Measurements from ENCODE around the gene SEMA5B. TPM values are rescaled to one million over a fixed set of nuclear protein-coding genes. Genes with fewer than 3 reads are reported as not detected.

Gene SEMA5B
- total and polyA plus RNA-seq, 2 donors (not counting 3 experiments of a cell fraction or from before 2014, with no cell fraction given): 0.07 TPM; not detected in 1

DNA sequence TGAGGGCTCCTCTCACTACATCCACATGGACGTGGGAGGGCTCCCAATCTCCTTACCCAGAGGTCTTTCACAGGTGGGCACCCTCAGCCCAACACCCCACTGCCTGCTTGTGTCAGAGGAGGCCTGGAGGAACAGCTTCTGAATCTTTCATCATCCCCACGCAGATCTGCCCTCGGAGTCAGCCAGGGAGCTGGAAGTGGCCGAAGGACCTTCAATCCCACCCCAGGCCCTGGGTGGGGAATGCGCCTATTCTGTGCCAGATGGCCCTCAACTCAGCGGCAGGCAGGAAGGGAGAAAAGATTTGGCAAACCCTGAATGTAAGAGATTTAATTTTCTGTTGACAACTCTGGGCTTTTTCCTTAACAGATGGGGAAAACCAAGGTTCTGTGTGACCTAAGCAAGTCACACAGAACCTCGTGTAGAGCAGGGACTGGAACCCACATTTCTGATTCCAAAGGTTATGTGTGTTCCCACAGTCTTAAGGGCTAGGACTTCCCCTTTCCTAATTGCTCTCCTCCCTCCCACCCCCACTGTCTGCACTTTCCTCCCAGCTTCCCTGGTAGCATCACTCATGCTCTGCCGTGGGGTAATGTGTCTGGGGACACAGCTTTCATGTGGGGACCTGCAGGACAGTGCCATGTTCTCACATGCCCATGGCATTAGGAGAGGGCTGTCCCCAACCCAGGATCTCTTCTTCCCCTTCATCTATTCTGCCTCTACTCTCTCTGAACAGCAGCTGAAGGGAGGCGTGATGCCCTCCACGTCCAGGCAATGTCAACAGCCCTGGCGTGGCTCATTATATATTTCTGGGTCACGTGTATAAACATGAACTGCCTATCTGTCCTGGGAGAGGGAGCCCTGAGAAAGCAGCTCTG, 98.1 kb downstream of the SEMA5B start:
- Histone ChIP-seq H2AFZ (ENCODE audit: low read depth, low read length) (no peak overlapping the region), H3K9me3 (replicated peaks; ENCODE audit: control insufficient read depth, insufficient read depth, low read length) (no peaks in the 10 kb centered on the region), H3K79me2 (ENCODE audit: control insufficient read depth, insufficient read depth, low read length) (no peaks in the 10 kb centered on the region), H3K4me1 (ENCODE audit: control insufficient read depth, extremely low read depth, insufficient read depth, low read length) (no peaks in the 10 kb centered on the region), H3K27ac (ENCODE audit: insufficient read depth, low read depth, low read length) (no peak overlapping the region), H4K20me1 (replicated peaks; ENCODE audit: control insufficient read depth, extremely low read depth, insufficient read depth, low read length) (no peaks in the 10 kb centered on the region), H3K9ac (replicated peaks; ENCODE audit: extremely low read depth, insufficient read depth, low read length) (no peak overlapping the region), H3K36me3 (ENCODE audit: control insufficient read depth in 2 of 2, extremely low read depth in 1 of 2, insufficient read depth in 2 of 2, low read length in 2 of 2) (no peaks in the 10 kb centered on the region), H3K4me2 (ENCODE audit: insufficient read depth, low read length) (no peak overlapping the region), H3K4me3 (replicated peaks in 1 of 3; ENCODE audit: insufficient read depth in 1 of 3, low read depth in 1 of 3, low read length in 3 of 3) (no peak overlapping the region), H3K27me3 (ENCODE audit: control insufficient read depth in 2 of 2, insufficient read depth in 2 of 2, low read length in 2 of 2) (peaks cover 4 to 10% of the 10 kb centered on the region in 2 experiments), H3K9me1 (replicated peaks; ENCODE audit: control insufficient read depth, extremely low read depth, insufficient read depth, low read length) (no peaks in the 10 kb centered on the region)
- intact Hi-C loops (cut with micrococcal nuclease) (no loop called here), dilution Hi-C loops (cut with MboI; ENCODE audit: extremely low pct_ligation_motif_present, low sequenced_read_pairs) (no loop called here)
- POLR2A ChIA-PET: no interaction called here
- DNase-seq (ENCODE audit: low read depth, low spot score) (no peak), FAIRE-seq (no peak)
- CTCF ChIA-PET: interaction anchor here (1.7 kb wide), 1 partner anchor 12 kb away, joined by 5 read pairs; no protein-coding TSS in a partner anchor
- TF ChIP-seq JUN (IDR thresholded peaks at IDR 0.05; ENCODE audit: borderline replicate concordance, insufficient read depth, insufficient read length, low read depth) (no peak), EZH2 (IDR thresholded peaks at IDR 0.05; ENCODE audit: borderline replicate concordance, low read depth, low read length, severe bottlenecking) (no peak), FOS (IDR thresholded peaks at IDR 0.05; ENCODE audit: borderline replicate concordance, insufficient read depth, low read length) (no peak), GATA2 (IDR thresholded peaks at IDR 0.05; ENCODE audit: insufficient read depth, insufficient read length, low read depth, low read length) (no peak), MYC (IDR thresholded peaks at IDR 0.05; ENCODE audit: low read depth, low read length) (no peak), POLR2AphosphoS5 (IDR thresholded peaks at IDR 0.05; ENCODE audit: insufficient read depth, low read depth, low read length) (no peak), POLR2A (IDR thresholded peaks at IDR 0.05; ENCODE audit: low read depth, low read length) (no peak)
- TF ChIP-seq, protein P1, sequence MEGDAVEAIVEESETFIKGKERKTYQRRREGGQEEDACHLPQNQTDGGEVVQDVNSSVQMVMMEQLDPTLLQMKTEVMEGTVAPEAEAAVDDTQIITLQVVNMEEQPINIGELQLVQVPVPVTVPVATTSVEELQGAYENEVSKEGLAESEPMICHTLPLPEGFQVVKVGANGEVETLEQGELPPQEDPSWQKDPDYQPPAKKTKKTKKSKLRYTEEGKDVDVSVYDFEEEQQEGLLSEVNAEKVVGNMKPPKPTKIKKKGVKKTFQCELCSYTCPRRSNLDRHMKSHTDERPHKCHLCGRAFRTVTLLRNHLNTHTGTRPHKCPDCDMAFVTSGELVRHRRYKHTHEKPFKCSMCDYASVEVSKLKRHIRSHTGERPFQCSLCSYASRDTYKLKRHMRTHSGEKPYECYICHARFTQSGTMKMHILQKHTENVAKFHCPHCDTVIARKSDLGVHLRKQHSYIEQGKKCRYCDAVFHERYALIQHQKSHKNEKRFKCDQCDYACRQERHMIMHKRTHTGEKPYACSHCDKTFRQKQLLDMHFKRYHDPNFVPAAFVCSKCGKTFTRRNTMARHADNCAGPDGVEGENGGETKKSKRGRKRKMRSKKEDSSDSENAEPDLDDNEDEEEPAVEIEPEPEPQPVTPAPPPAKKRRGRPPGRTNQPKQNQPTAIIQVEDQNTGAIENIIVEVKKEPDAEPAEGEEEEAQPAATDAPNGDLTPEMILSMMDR (IDR thresholded peaks at IDR 0.05; ENCODE audit: extremely low read depth in 1 of 2, insufficient read depth in 1 of 2, low read depth in 1 of 2, low read length in 2 of 2): no peak
- TF ChIP-seq, protein P2, sequence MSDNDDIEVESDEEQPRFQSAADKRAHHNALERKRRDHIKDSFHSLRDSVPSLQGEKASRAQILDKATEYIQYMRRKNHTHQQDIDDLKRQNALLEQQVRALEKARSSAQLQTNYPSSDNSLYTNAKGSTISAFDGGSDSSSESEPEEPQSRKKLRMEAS (IDR thresholded peaks at IDR 0.05; ENCODE audit: insufficient read depth, insufficient read length): no peak
- BruUV-seq (replicated peaks): no TSS peak

Data from endothelial cell of umbilical vein (primary cell).